Neural cell (in vitro differentiated cells): ENCODE results near the gene TMEM234. TPM values are rescaled to one million over a fixed set of nuclear protein-coding genes. Genes with fewer than 3 reads are reported as not detected.

ENCODE experiments used
- polyA plus RNA-seq: library from polyadenylated mRNA; depleted of rRNA; stranded (reverse); fragments of >200 nt; gene quantifications from 2 replicates; pipeline ENCODE4 v1.2.3, GENCODE V29; 2014
- small RNA-seq, 3 experiments: library from RNA; depleted of rRNA; stranded (forward); fragments of <200 nt; gene quantifications; one replicate each; pipeline ENCODE3, GENCODE V24; 2012

The TMEM234 gene
- polyA plus RNA-seq, 1 donor from 2014 or later, result 24.4 TPM

Small RNA genes within 50 kb of the gene (small RNA-seq; reads per million reads assigned to genes)
- gene RF00017, result 0 reads per million in 3 experiments

Other genes with a start within 250 kb of the TMEM234 start
- gene KHDRBS1, start 208.5 kb downstream of the TMEM234 start, polyA plus RNA-seq, result 210 and 214 TPM in 2 replicates
- 18.1 and 21.1 TPM in 2 replicates for gene TMEM39B, start 149.4 kb downstream of the TMEM234 start, polyA plus RNA-seq
- 15.7 and 17.3 TPM in 2 replicates for gene KPNA6, start 114.3 kb downstream of the TMEM234 start, polyA plus RNA-seq
- gene TXLNA, start 42.7 kb downstream of the TMEM234 start, polyA plus RNA-seq, result 34.5 and 39.0 TPM in 2 replicates
- gene CCDC28B, start 21.8 kb downstream of the TMEM234 start, polyA plus RNA-seq, result 176 and 186 TPM in 2 replicates
- 5.6 and 7.5 TPM in 2 replicates for gene IQCC, start 16.7 kb downstream of the TMEM234 start, polyA plus RNA-seq
- not detected in 2 replicates for gene DCDC2B, start 13.3 kb downstream of the TMEM234 start, polyA plus RNA-seq
- 158 and 174 TPM in 2 replicates for gene EIF3I, start 54 bp upstream of the TMEM234 start, polyA plus RNA-seq
- not detected in 2 replicates for gene FAM167B, start 24.9 kb upstream of the TMEM234 start, polyA plus RNA-seq
- gene LCK, start 28.9 kb upstream of the TMEM234 start, polyA plus RNA-seq, result not detected in 2 replicates
- 60.8 and 68.6 TPM in 2 replicates for gene HDAC1, start 69.7 kb upstream of the TMEM234 start, polyA plus RNA-seq
- 694 and 739 TPM in 2 replicates for gene MARCKSL1, start 113.9 kb upstream of the TMEM234 start, polyA plus RNA-seq
- 6.1 and 11.7 TPM in 2 replicates for gene FAM229A, start 140.1 kb upstream of the TMEM234 start, polyA plus RNA-seq
- gene TSSK3, start 140.2 kb upstream of the TMEM234 start, polyA plus RNA-seq, result not detected in 2 replicates
- gene BSDC1, start 172.1 kb upstream of the TMEM234 start, polyA plus RNA-seq, result 158 and 189 TPM in 2 replicates
- 4.4 and 5.0 TPM in 2 replicates for gene ZBTB8B, start 242.7 kb upstream of the TMEM234 start, polyA plus RNA-seq